GM21737 (cell line): ENCODE results near the gene VWA3B.
"Not testable (repeated sequence)": the region's sequence is repeated elsewhere in the genome, so short reads cannot be mapped to it uniquely, and the experiment has no call there.

Experiments used
- ATAC-seq: cut with Tn5 transposase; IDR thresholded peaks from one replicate; pipeline ENCODE4 v1.9.1; 2021; ENCODE audit warnings: mild to moderate bottlenecking, moderate library complexity; ENCODE audit not compliant: unreplicated experiment

The VWA3B gene

DNA sequence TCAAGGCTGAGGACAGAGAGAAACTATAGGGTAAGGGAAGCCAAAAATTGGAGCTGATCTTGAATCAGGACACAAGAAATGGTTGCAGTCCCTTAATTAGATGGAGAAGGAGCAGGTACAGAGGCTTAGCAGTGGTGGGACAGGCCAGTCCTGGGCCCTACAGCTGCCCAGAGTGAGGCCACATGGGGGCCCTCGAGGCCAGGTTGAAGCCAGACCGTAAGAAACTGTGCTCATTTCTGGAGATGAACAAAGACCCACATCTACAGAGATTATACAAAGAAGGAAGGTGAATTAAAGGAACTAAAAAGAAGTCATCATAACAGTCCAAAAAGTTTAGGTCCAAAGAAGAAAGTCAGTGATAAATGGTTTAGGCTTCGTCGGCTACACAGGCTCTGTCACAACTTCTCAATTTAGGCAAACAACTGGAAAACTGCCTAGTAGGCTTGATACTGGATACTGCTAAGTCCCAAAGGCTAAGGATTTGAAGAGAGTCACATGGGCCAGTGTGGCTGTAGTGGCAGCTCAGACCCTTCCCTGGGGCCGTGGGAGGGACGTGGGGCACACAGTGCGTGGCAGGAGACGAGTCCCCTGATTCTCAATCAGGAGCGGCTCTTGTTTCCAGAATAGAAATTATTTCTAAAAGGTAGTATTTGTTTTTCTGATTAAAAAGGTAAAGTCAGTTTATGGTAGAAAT lies 208.9 kb downstream of the VWA3B start:
- no peak for ATAC-seq

DNA sequence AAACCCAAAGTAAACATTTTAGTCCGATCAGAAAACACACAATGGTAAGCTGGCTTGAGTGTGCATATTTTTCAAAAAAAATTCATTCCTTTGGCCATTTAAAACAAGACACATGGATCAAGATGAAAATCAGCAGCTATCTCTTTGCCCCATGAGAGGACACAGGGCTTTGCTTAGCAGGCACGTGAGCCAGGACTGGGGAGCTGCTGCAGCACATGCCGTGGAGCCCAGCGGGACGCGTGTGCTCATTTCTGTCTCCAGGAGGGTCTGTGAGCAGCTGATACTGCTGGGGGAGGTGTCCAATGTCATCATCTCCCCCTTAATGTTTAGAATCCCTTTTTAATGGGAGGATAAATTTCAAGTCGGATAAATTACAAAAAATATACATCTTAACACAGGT lies 209.5 kb downstream of the VWA3B start:
- ATAC-seq: no peak

DNA sequence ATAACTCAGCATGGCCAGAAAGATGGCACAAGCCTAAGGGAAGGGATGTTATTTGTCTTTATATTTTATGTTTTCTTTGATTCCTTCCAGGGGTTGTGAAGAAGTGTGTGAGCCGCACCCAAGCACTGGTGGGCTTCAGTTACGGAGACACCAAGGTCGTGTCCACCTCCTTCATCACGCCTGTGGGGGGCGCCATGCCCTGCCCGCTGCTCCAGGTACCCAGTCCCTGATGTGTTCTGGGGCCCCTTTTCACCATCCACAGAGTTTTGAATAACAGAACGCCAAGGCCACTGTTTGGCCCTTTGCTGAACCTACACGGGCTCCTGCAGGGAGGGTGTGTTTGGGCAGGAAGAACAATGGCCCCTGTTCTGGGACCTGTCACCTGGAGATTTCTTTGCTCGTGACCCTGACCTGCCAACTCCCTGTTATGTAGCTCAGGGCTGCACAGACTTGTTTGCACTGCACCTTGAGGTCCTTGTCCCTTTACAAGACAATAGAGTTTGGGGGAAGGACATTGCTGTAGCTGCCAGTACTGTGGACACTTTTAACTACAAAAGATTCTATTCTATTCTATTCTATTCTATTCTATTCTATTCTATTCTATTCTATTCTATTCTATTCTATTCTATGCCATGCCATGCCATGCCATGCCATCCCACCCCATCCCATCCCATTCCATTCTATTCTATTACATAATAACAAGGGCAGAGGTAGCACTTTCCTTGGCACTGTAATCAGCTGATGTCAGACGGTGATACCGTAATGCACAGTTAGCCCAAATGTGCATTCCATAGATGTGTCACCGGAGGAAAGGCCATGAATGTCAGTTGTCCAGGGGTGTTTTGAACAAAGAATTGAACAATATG lies 211.1 kb downstream of the VWA3B start:
- ATAC-seq: no peak

DNA sequence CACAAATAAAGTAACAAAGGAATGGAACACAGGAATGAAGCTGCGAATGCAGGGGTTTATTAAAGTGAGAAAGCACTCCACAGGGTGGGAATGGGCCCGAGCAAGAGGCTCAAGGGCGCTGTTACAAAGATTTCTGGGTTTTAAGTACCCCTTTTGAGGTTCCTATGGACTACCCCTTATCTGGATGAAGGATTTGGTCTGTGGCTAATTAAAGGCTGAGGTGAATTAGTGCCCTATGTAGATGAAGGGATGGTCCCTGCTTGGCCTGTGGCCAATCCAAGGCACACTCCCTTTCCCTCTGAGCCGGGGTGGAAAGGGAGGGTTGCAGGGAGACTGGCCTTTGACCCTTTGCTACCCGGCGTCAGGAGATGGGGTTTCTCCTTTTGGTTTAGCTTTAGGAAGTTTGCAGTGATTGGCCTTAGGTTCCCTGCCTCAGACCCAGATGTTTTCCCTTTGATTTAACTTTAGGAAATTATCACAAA lies 211.8 kb downstream of the VWA3B start:
- no peak for ATAC-seq

DNA sequence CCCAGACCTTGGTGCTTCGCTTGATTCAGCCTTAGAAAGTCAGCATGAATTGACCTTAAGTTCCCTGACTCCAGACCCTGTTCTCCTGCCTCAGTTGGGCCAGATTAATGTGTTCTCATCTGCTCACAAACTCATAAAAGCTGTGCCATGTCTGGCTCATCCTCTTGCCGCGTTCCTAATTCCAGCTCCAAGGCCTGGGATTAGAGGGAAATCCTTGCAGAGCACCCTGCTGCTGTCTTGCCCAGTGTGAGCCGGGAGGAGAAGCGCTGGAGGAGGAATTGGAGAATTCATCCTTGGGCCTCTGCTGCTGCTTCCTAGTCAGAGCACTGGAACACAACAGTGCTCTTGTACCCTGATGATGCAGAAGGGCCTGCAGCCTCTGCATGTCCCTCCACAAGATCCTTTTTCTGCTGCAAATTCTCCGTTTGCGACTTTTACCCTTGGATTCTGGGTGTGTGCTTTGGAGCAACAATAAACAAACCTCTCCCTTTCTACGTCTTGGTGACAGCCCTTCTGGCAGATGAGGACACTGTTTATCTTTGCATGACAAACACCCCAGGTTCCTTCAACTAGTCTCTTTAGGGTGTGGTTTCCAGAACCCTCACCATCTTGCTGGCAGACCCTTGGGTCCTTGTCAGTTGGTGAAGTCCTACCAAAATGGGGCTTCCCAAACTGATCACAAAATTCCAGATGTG lies 212.4 kb downstream of the VWA3B start:
- no peak for ATAC-seq

DNA sequence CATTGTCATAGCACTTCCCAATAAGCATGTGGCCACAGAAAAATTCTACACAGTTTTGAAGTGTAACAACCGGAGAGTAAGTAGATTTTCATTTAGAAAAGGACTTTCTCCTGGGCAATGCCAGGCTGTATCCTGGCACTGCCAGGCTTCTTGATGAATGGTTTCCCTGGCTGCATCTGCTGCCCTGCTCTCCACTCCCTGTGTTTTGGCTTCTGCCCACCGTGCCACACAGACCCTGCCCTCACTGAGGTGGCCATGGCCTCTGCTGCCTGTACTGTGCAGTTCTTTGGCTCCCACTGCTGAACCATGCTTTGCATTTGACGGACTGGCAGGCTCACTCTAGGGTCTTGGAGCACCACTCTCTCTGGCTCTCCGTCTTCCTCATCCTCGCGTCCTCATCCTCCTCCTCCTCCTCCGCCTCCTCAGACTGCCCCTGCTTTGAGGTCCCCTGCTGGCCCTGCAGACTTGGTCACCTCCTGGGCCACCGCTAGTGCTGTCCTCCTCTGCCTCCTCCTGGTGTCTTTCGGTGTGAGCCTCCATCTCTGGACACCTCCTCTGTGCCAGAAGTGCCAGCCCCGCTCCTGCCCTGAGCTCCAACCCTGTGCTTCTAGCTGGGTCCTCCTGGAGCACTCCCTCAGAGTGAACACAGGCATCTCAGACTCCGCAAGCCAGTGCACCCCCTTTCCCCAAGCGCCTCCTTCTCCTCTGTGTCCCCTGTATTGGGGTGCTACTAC lies 213.3 kb downstream of the VWA3B start:
- ATAC-seq: no peak

DNA sequence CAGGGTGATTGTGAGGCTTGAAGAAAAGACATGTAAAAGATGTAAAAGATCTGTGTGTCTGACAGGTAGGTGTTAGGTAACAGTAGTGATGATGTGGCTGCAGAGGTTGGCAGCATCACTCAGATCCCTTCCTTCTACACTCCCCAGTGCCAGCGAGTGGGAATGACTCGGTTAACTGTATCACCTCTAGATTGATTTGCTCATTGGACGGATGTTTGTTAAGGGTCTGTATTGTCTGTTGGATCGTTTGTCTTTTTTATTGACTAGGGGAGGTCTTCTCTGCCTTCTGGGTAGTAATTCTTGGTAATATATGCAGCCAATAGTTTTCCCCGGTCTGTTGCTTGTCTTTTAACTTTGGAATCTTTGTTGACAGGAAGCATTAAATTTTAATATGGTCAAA lies 214.5 kb downstream of the VWA3B start:
- ATAC-seq: no peak

DNA sequence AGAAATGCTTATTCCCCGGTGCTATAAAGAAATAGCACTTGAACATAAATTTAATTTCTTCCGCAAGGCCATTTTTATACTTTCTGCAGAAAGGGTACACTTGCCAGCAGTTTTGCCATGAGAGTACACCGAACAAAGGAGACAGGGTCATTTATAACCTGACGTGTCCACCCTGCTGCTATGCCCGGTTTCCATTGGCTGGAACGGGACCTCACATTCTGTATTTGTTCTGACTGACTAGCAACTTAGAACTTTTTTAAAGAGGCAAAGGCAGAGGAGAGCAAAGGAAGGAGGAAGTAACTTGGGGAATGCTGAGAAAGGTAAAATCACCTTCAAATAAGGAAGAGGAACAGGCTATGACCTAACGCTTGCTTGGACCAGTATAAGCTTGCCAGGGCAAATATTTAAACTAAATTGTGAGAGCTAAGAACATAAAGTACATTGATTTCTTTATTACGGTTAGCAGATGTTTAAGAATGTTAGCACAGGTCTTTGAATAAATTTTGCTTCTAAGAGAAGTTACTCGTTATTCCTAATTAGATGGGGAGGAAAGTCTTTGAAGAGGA lies 220.2 kb downstream of the VWA3B start:
- ATAC-seq: not testable (repeated sequence)

DNA sequence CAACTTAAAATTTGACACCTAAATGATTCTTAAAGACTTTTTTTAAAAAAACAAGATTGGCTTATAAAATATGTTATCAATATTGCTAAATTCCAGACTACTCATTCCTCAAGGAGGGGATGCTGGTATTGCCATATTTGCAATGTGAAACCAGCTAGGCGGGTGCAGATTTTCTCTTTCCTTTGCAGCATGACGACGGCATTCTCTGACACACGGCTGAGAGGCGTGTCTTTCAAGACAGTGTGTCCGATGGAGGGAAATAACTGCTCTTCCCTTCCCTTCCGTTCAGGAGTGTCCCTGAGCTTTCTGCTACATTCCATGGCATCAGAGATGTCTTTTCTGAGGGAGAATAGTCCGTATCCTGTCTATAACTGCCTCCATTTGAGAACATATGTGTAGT lies 221.1 kb downstream of the VWA3B start:
- no peak for ATAC-seq

DNA sequence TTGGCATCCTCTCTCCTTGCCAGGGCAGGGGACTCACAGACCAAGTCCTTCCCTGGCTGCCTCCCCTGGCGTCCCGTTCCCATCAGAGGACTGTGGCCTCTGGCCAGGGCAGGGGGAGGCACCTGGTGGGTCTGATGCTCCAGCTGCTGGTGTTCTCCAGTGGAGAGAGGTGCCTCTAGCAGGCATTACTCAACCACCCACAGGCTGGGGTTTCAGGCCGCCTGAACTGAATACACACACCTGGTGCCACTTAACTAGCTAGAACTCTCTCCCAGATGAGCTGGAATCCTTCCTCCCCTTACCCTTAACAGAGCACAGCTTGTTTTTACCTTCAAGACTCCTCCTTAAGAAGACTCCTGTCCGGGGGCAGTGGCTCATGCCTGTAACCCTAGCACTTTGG lies 221.6 kb downstream of the VWA3B start:
- no peak for ATAC-seq

DNA sequence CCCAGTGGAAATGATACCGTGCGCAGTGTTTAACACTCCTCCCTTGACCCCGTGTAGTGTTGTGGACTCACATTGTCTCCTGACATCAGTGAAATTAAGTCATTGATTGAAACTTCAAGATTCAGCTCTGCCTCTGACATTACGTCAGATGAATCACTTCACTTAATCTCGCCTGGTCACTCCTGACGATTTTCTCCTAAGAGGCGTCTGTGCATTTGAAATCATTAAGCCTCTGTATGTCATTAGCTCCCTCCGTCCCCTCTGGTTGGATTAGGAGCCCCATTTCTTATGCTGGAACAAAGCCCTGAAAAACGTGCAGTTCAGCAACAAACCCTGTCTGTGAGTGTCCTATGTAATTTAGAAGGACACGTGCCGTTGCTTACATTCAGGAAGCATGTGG lies 222.6 kb downstream of the VWA3B start:
- ATAC-seq: no peak

DNA sequence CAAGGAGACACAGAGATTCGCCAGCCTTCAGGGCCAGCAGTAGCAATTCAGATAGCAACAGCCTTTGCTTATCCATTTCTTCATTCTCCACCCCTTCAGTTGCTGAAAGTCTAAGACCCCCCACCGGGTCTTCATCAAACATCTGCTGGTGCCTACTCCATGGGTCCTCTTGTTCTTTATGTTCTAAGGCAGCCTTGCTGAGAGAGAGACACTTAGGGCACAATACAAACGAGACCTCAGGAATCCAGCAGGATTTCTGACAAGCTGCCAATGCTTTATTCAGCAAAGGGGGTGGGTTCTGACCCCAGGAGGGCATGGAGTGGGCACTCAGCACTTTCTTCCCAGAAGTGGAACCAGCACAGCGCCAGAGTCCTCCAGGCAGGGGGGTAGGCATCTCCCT lies 223.0 kb downstream of the VWA3B start:
- no peak for ATAC-seq

DNA sequence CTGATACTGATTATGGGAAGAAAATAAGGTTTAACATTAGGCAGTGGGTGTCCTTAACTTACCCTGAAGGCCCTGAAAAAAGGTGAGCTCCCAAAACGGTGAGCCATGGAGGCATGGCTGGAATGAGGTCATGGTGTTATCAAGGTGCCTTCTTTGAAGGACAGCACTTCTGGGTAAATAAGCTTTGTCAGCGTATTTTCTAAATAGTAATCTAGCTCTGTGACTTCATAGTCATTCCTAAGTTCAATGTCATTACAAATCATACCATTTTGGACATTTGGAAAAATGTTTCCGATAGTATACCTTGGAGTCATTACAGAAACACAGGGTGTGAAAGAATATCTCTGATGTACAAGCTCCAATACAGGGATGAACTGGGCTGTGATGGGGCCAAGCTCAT lies 224.1 kb downstream of the VWA3B start:
- ATAC-seq: no peak

DNA sequence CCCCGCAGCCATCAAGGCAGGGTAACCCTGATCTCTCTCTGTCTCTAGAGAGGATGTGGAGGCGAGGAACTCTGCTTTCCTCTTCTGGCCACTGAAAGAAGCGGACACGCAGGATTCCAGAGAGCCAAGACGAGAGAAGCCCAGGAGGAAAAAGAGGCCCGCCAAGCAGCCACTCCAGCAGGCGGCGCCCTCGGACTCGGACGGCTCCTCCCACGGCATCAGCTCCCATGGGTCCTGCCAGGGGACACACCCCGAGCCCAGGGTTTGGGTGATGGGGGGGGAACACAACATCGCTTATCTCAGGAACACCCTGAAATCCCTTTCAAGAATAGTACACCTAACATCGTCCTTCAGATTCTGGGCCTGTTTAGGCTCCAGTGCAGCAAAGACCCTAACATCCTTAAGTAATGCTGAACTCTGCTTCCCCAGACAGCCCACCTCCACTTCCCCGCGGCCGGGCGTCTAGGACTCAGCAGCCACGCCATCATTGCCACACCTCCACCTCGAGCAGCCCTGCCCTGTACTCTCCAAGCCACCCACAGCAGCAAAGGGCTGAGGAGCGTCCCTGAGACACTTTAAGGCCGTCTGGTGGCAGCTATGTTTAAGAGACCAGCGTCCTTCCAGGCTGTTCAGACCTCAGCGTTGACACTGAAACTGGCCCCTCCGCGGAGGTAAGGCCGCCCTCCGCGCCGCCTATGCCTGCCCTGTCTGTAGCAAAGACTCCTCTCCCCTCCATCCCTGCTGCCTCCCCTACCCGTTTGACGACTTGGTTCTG lies 225.0 kb downstream of the VWA3B start:
- ATAC-seq: no peak

DNA sequence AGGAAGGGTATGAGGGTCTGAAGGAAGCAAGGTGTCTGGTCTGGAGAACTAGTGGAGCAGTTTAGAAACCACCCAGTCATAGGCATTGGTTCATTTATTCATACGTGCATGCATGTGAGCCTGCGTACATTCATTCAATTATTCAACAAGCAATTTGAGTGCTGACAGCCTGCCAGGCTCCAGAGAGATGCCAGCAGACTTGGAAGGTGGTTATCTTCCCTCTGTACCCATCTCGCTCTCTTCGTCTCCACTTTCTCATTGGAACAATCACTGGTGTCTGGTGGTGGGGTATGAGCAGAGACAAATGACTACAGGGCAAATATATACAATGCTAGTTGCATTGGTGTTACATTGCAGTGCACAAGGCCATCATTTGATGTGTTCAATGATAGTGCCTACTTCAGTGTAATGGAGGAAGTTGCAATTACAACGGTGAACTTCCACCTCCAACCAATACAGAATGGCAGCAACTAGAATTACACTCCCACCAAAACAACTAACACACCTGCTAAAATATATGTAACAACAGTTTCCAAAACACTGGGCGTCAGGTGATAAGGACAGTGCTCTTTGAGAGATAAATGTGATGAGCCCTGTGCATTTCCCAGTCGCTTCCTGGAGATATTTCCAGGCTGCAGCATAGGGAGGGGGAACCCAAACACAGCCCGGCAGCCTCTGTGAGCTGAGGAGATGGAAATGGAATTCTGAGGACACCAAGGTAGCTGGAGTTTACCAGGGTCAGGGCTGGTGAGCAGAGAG lies 226.7 kb downstream of the VWA3B start:
- no peak for ATAC-seq

DNA sequence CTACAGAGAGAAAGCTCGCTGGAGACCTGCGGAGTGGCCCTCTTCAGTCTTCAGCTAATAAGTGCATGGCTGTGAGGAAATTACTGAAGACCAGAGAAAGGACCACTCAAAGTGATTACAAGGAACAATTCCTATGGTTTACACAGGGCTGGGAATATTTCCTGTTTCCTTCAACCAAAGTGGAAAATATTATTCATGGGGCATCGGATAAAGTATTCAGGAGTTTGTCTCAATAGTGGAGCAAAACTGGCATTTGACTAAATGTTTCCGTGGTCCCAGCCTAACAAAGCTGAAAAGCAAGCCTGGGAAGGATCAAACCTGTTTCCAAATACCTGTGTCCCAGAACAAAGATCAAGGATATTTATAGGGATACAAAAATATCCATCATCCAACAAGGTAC lies 227.3 kb downstream of the VWA3B start:
- ATAC-seq: no peak

DNA sequence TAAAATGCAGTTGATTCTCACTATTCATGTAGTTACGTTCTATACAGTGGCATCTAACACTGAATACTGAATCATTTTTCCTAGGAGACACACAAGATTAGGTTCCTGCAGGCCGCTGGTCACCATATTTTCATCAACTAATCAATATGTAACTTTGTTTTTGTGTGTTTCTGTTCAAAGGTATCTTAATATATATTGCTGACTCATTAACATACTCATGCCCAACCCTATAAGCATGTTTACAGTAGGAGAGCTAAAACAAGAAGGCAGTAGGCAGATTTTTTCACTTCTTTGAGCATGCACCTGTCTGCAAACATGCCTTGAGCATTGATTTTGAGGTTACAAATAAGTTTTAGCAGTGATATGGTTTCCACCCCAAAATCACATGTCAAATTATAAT lies 229.0 kb downstream of the VWA3B start:
- ATAC-seq: no peak

DNA sequence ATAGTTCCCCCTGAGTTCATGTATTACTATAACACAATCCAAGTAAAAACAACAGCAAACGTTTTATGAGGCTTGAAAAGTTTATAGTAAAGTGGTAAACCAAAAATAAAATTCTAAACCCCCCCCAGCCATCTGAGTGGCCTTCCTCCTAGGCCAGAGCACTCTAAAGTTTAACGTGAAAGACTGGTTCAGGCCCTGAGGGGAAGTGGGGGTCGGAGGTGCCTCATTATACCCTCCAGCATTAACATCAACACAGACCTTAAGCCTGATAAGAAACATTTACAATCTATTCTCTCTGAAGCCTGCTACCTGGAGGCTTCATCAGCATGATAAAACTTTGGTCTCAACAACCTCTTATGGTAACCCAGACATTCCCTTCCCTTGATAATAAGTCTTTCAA lies 230.2 kb downstream of the VWA3B start:
- no peak for ATAC-seq

DNA sequence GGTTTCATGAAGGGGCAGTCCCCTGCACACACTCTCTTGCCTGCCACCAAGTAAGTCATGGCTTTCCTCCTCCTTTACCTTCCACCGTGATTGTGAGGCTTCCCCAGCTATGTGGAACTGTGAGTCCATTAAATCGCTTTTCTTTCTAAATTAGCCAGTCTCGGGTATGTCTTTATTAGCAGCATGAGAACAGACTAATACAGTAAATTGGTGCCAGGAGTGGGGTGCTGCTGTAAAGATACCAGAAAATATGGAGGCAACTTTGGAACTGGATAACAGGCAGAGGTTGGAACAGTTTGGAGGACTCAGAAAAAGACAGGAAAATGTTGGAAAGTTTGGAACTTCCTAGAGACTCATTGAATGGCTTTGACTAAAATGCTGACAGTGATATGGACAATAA lies 233.2 kb downstream of the VWA3B start:
- not testable (repeated sequence) for ATAC-seq
